GM12872 (cell line): ENCODE data around the gene CCDC59.

ENCODE experiments used
- TF ChIP-seq, protein P1 (sequence below): IDR thresholded peaks from 3 replicates; pipeline ENCODE4 v1.5.1; 2011; ENCODE audit warnings: low read depth, mild to moderate bottlenecking, low read length, moderate library complexity; ENCODE audit not compliant: insufficient read depth

CCDC59 gene, protein sequence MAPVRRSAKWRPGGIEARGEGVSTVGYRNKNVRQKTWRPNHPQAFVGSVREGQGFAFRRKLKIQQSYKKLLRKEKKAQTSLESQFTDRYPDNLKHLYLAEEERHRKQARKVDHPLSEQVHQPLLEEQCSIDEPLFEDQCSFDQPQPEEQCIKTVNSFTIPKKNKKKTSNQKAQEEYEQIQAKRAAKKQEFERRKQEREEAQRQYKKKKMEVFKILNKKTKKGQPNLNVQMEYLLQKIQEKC

DNA sequence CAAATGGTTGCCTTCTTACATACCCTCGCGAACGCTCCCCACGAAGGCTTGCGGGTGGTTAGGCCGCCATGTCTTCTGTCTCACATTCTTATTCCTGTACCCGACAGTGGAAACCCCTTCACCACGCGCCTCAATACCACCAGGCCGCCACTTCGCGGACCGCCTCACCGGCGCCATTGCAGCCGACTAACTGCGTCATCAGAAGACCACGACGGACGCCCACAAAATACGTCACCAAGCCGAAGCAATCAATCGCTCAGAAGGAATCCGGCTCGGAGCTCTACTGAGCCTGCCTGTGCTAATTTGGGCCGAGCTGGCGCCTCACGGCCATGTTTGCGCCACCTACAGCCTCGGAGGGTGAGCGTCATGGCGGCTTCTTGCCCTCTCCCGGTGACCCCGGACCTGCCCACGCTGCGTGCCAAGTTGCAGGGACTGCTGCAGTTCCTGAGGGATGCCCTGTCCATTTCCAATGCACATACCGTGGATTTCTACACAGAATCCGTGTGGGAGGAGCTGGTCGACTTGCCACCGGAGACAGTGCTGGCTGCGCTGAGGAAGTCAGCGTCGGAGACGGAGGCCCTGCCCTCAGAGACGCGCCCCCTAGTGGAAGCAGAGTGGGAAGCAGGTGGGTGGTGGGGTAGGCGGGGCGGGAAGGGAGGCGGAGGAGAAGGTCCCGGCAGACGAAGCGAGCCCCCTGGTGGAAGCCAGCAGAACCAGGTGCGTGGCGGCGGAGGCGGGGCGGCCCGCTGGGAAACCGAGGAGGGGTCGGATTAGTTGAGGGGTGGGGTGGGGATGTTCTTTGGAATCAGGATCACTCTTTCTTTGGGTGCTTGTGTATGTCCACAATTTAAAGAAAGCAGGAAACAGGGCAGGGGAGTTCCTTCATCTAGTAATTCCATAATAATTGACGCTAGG is at the start of gene CCDC59, which contains the start of gene METTL25:
Gene CCDC59 (minus strand): TSS at position 188 of the 915 bp plus-strand sequence. CDS start 11 bp downstream, at position 177.
Gene METTL25 (plus strand): TSS at position 330 of the 915 bp plus-strand sequence. CDS start 37 bp downstream, at position 367.
- TF ChIP-seq, protein P1, sequence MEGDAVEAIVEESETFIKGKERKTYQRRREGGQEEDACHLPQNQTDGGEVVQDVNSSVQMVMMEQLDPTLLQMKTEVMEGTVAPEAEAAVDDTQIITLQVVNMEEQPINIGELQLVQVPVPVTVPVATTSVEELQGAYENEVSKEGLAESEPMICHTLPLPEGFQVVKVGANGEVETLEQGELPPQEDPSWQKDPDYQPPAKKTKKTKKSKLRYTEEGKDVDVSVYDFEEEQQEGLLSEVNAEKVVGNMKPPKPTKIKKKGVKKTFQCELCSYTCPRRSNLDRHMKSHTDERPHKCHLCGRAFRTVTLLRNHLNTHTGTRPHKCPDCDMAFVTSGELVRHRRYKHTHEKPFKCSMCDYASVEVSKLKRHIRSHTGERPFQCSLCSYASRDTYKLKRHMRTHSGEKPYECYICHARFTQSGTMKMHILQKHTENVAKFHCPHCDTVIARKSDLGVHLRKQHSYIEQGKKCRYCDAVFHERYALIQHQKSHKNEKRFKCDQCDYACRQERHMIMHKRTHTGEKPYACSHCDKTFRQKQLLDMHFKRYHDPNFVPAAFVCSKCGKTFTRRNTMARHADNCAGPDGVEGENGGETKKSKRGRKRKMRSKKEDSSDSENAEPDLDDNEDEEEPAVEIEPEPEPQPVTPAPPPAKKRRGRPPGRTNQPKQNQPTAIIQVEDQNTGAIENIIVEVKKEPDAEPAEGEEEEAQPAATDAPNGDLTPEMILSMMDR, result peak; percentile 80

DNA sequence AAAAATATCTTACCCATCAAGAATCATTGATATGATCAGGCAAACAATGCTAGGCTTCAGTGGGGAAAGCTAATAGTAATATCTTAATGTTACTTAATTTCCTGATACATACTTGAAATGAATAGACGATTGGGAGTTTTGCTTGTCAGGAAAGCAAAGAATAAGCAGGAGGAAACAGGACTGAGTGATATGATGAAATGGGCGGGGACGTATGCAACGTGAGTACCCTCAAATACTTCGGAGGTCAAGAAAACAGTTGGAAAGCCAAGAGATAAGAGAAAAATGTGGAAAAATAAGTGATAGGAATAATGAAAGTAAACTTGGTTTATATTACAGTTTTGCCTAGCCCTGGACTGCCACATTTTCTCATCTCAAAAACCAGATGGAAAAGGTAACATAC is 49.3 kb upstream of the CCDC59 start:
- TF ChIP-seq, protein P1, result no peak

DNA sequence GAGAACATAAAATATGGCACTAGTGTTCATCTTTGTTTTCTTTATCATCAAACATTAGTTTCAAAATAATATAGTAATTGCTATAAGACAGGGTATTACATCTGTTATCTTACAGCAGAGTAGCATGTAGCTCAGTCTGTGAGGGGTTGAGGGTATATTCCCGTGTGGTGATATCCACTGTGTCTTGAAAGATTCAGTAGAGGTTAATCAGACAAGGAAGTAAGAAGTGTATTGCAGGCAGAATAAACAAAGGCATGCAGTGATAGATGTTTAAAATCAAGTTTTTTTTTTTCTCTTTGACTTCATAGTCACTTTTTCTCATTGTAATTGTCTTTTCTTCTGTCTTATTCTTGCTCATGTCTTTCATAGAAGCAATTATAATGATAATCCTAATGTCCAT is 48.5 kb upstream of the CCDC59 start:
- TF ChIP-seq, protein P1, result no peak

DNA sequence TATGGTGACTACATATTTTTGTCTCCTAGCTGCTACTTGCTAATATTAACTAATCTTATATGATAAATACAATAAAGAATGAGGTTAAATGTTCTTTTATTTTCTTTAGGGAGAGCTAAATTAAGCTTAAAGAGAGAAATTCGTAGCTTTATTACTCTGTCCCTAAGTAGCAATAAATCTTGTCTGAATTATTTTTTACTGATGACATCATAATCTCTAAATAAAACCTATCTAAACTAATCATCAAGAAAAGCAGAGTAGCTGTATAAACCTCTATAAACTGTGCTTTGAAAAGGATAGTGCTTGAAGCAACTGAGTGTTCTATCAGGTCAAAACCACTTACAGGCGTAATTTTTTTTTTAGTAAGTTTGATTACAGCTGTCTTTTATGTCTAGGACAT is 42.6 kb upstream of the CCDC59 start:
- TF ChIP-seq, protein P1, result no peak

DNA sequence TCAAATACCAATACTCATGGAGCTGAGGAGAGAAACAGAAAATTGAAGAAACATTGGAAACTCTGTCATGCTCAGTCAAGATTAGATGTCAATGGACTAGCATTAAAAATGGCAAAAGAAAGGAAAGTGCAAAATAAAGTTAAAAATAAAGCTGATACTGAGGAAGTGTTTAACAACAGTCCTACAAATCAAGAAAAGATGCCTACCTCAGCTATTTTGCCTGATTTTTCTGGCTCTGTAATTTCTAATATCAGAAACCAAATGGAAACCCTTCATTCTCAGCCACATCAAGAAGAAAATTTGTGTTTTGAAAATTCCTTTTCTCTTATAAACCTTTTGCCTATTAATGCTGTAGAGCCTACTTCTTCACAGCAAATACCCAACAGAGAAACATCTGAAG is 40.7 kb upstream of the CCDC59 start:
- TF ChIP-seq, protein P1, result no peak

DNA sequence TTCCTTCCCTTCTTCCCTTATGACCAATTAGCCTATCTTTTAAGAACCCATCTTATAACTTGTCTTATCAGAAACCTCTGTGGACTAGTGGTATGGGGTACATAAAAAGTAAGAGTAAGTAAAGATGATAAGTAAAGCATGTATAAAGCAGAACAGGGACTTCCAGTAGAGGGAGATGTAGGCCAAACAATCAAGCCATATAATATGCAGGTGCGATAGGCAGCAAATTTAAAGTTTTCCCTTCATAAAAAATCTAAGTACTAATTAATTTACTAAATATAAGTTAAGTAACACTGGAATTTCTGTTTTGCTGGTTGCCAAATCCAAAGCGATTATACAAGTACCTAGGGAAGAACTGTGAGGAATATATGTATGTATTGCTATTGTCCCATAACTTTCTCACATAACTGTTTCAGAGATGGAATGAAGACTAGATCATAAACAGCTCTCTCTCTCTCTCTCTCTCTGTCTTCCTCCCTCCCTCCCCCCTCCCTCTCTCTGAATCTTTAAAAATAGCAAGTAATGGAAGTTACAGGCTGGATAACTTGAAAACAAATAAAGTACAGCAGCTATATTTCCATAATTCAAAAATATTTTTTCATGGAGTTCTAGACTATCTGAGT is 25.9 kb upstream of the CCDC59 start:
- TF ChIP-seq, protein P1, result peak; percentile 43; the same call in 2 of the 3 replicates

DNA sequence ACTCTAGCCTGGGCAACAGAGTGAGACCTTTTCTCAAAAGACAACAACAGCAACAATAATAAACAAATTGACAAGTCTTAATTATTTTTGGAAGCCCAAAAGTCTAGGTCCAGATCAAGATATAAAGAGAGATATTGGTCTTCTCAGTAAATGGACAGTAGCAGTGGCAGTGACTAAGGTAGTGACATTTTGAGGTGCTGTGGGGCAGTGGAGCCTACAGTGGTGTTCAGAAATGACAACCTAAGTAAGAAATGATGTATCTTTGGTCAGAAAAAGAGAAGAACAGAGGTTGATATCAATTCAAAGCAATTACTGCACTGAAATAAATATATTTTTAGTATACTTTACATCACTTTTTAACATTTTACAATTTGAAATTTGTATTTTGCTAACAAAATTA is 20.8 kb upstream of the CCDC59 start:
- TF ChIP-seq, protein P1, result no peak
